Thoracic aorta (tissue), 2 donors: ENCODE measurements around the gene LORICRIN. TPM values are rescaled to one million over a fixed set of nuclear protein-coding genes. Genes with fewer than 3 reads are reported as not detected.

Experiments
- ATAC-seq: fragments of 150-250 bp; one replicate; pipeline ENCODE4 v1.8.0; 2017; ENCODE audit warnings: low read depth; ENCODE audit not compliant: insufficient number of reproducible peaks, low FRiP score
- DNase-seq: peaks from one replicate; pipeline ENCODE4 v3.0.0-alpha.2; 2020; ENCODE audit warnings: low spot score
- H3K27ac ChIP-seq, 2 donors: fragments of 200-600 bp; sonication (generic); 1 replicate in 1 of 2; 2 replicates in 1 of 2; pipeline ENCODE4 v1.5.1; 2016; ENCODE audit warnings: mild to moderate bottlenecking in 2 of 2, moderate library complexity in 2 of 2
- H3K27me3 ChIP-seq: fragments of 200-600 bp; sonication (generic); replicated peaks from 2 replicates; pipeline ENCODE4 v1.6.0; 2016; ENCODE audit warnings: mild to moderate bottlenecking; ENCODE audit not compliant: insufficient read depth
- H3K36me3 ChIP-seq: fragments of 200-600 bp; sonication (generic); one replicate; pipeline ENCODE4 v1.5.1; 2016
- H3K4me1 ChIP-seq, 2 donors: fragments of 200-600 bp; sonication (generic); 1 replicate in 1 of 2; 2 replicates in 1 of 2; pipeline versions ENCODE4 v1.5.1 to v1.6.0; 2016; ENCODE audit warnings: low read depth in 2 of 2, mild to moderate bottlenecking in 1 of 2; ENCODE audit not compliant: control insufficient read depth in 1 of 2
- H3K4me3 ChIP-seq: fragments of 200-600 bp; sonication (generic); 2 replicates; pipeline ENCODE4 v1.5.1; 2016; ENCODE audit warnings: mild to moderate bottlenecking
- H3K9me3 ChIP-seq: fragments of 200-600 bp; sonication (generic); 2 replicates; pipeline ENCODE4 v1.5.1; 2016
- CTCF ChIP-seq: fragments of 200-600 bp; sonication (generic); IDR thresholded peaks from one replicate; pipeline ENCODE4 v1.5.1; 2019; ENCODE audit warnings: antibody characterized with exemption
- total RNA-seq, 2 donors: library from RNA; depleted of rRNA; stranded (reverse); fragments of >200 nt; gene quantifications; one replicate each; pipeline versions ENCODE4 v1.1.0 to v1.2.3, GENCODE V29; 2016

LORICRIN gene
- total RNA-seq, result not detected

GRCh38 chr1:153259387-153259786, at the start of gene LORICRIN:
TSS of gene LORICRIN (plus strand) at chr1:153259687. CDS start at chr1:153260950, 1,263 bp downstream.
- DNase-seq, result no peak

GRCh38 chr1:153210206-153210605, 49.3 kb upstream of the LORICRIN start:
- H3K36me3 ChIP-seq, result no peaks in the 10 kb centered on the region
- no peaks in the 10 kb centered on the region for H3K4me1 ChIP-seq
- no peak for DNase-seq
- no peak overlapping the region for H3K27ac ChIP-seq
- H3K9me3 ChIP-seq, result no peaks in the 10 kb centered on the region
- no peak for TF ChIP-seq CTCF
- H3K27me3 ChIP-seq, result no peaks in the 10 kb centered on the region
- H3K4me3 ChIP-seq, result no peak overlapping the region
- no peak for ATAC-seq

More at GRCh38 chr1:153259387-153259786, at the start of gene LORICRIN:
- Histone ChIP-seq H3K4me1 (peaks cover 0 to 11% of the 10 kb centered on the region in 2 donors), H3K9me3 (no peaks in the 10 kb centered on the region), H3K36me3 (no peaks in the 10 kb centered on the region), H3K4me3 (no peak within 1 kb of the TSS), H3K27ac (no peak within 1 kb of the TSS), H3K27me3 (peaks cover 13% of the 10 kb centered on the region)
- no peak for TF ChIP-seq CTCF
- ATAC-seq, result no peak

GRCh38 chr1:153212201-153212600, 47.3 kb upstream of the LORICRIN start:
- Histone ChIP-seq H3K27me3 (no peaks in the 10 kb centered on the region), H3K4me1 (no peaks in the 10 kb centered on the region), H3K4me3 (no peak overlapping the region), H3K27ac (no peak overlapping the region), H3K36me3 (no peaks in the 10 kb centered on the region), H3K9me3 (no peaks in the 10 kb centered on the region)
- no peak for DNase-seq
- TF ChIP-seq CTCF, result no peak
- no peak for ATAC-seq

GRCh38 chr1:153213519-153213918, 46.0 kb upstream of the LORICRIN start:
- no peak overlapping the region for H3K4me3 ChIP-seq
- no peaks in the 10 kb centered on the region for H3K9me3 ChIP-seq
- no peak for TF ChIP-seq CTCF
- no peak overlapping the region for H3K27ac ChIP-seq
- H3K27me3 ChIP-seq, result no peaks in the 10 kb centered on the region
- ATAC-seq, result no peak
- no peak for DNase-seq
- no peaks in the 10 kb centered on the region for H3K4me1 ChIP-seq
- no peaks in the 10 kb centered on the region for H3K36me3 ChIP-seq

- Histone ChIP-seq H3K4me1 (no peaks in the 10 kb centered on the region), H3K27me3 (no peaks in the 10 kb centered on the region), H3K9me3 (no peaks in the 10 kb centered on the region), H3K27ac (no peak within 1 kb of the TSS), H3K36me3 (no peaks in the 10 kb centered on the region), H3K4me3 (no peak within 1 kb of the TSS)
- no peak for ATAC-seq
- no peak for DNase-seq
- TF ChIP-seq CTCF, result no peak
Observed at GRCh38 chr1:153217212-153217611, 42.3 kb upstream of the LORICRIN start, which contains the start of gene PRR9. TSS of gene PRR9 (plus strand) at chr1:153217584. CDS start at chr1:153218145, 561 bp downstream.
